Lower leg skin (tissue), 4 donors: Measurements from ENCODE around the gene GPR155. TPM values are rescaled to one million over a fixed set of nuclear protein-coding genes. Genes with fewer than 3 reads are reported as not detected.
"Not testable (repeated sequence)": the region's sequence is repeated elsewhere in the genome, so short reads cannot be mapped to it uniquely, and the experiment has no call there.

Experiments used
- DNase-seq, 2 donors: peaks; one replicate each; pipeline ENCODE4 v3.0.0-alpha.2; 2019; ENCODE audit warnings: low spot score in 2 of 2
- H3K4me3 ChIP-seq: fragments of 200-600 bp; sonication (generic); 2 replicates; pipeline ENCODE4 v1.5.1; 2017; ENCODE audit warnings: mild to moderate bottlenecking, low read depth; ENCODE audit not compliant: poor library complexity, severe bottlenecking
- CTCF ChIP-seq, 3 donors: fragments of 450-650 bp; IDR thresholded peaks; one replicate each; pipeline ENCODE4 v1.5.1; 2016; ENCODE audit warnings: antibody characterized with exemption in 3 of 3, mild to moderate bottlenecking in 3 of 3, moderate library complexity in 2 of 3
- POLR2A ChIP-seq, 2 donors: fragments of 450-650 bp; IDR thresholded peaks; one replicate each; pipeline ENCODE4 v1.6.1; 2016 to 2017; ENCODE audit warnings: antibody characterized with exemption in 2 of 2, mild to moderate bottlenecking in 1 of 2, moderate library complexity in 1 of 2
- WGBS, 2 donors: methylation state at CpG; one replicate each; pipeline ENCODE4 v1.1.5; 2018; 5-methylcytosine and 5-hydroxymethylcytosine counted together
- intact Hi-C: fragments of 100-400 bp; cut with DNase I; formaldehyde crosslinking; loops from one replicate; pipeline ENCODE4 v1.15.0; 2023; ENCODE audit warnings: low total_unique reads
- total RNA-seq, 4 donors: library from RNA; depleted of rRNA; stranded (reverse); fragments of >200 nt; gene quantifications; one replicate each; pipeline ENCODE4 v1.1.0, GENCODE V29; 2016

Gene GPR155
- total RNA-seq, 4 donors from 2014 or later = 14.5 to 20.2 (median 17.5) TPM

DNA sequence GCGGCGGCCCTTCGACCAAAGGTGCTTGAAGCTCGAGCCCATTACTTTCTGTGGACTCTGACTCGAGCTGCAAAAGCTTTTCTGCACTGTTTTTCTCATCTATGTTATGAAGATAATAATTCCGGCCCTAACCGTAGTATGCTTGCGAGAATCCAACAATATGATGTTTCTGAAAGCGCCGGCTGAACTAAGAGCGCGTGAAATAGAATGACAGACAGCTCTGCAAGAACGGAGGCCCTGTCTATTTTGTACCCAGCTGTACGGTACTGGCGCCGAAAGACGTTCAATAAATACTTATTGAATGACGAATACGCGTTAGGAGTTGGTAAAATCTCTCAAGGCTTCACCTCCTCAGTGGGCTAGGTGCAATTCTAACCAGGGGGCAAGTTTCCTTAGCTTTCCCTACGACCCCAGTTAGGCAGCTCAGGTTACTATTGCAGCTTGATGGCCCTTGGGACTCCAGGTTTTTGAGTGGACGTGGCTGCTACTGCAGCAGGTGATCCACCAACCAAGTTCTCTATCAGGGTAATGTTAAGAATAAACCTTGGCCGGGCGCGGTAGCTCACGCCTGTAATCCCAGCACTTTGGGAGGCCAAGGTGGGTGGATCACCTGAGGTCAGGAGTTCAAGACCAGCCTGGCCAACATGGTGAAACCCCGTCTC lies 90.7 kb downstream of the GPR155 start:
- DNase-seq = no peak
- TF ChIP-seq POLR2A (IDR thresholded peaks at IDR 0.05) (no peak), CTCF (IDR thresholded peaks at IDR 0.05) (no peak)
- peak overlapping the region; percentile 63 for H3K4me3 ChIP-seq
- intact Hi-C loops = no loop called here
- WGBS, 2 donors = 6 to 11% methylated on average over 25 of the region's 27 CpGs

- peak; percentile 65 to 89 for DNase-seq
- 0 to 1% methylated on average over 33 to 34 of the region's 35 CpGs for WGBS, 2 donors
- intact Hi-C loops = no loop called here
- TF ChIP-seq CTCF (IDR thresholded peaks at IDR 0.05) (no peak), POLR2A (IDR thresholded peaks at IDR 0.05) (no peak)
- peak within 1 kb of the TSS; percentile 63 for H3K4me3 ChIP-seq
Measured at GRCh38 chr2:174395284-174395968, 91.4 kb downstream of the GPR155 start, which contains the start of gene SCRN3. Gene SCRN3, plus strand, starts transcription at chr2:174395730. Its CDS starts 2,554 bp downstream, at chr2:174398284.

DNA sequence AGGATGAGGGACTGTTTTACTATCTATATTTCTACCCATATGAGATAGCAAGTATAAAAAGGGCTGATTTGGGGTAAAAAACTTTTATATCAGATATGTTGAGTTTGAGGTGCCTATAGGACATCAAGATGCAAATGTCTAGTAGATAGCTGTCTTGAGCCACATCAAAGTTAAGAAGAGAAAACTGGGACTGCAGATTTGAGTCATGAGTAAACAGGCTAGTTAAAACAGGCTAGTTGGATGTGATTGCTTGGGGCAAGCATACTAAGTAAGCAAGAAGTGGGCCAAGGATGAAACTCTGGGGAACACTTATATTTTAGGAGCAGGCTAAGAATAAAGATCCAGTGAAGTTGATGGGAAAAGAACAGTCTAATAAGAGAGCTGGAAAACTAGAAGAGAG lies 94.1 kb downstream of the GPR155 start:
- intact Hi-C loops = no loop called here
- no peak for DNase-seq
- no peak for TF ChIP-seq POLR2A (IDR thresholded peaks at IDR 0.05)
- no peak overlapping the region for H3K4me3 ChIP-seq

GRCh38 chr2:174390303-174390702 lies 96.5 kb downstream of the GPR155 start:
- DNase-seq, intact Hi-C loops, H3K4me3 ChIP-seq: not testable (repeated sequence)
- 96 to 97% methylated on average over 3 of the region's 3 CpGs for WGBS, 2 donors

DNA sequence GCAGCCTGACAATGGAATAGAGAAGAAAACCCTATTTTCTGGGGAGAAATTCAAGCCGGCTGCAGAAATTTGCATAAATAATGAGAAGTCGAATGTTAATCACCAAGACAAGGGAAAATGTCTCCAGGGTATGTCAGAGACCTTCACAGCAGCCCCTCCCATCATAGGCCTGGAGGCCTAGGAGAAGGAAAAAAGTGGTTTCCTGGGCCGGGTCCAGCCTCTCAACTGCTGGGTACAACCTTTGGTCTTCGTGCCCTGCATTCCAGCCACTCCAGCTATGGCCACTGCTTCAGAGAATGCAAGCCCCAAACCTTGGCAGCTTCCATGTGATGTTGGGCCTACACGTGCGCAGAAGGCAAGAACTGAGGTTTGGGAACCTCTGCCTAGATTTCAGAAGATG lies 97.3 kb downstream of the GPR155 start:
- intact Hi-C loops = no loop called here
- WGBS, 2 donors = 75 to 77% methylated on average over 6 of the region's 6 CpGs
- H3K4me3 ChIP-seq = no peak overlapping the region
- TF ChIP-seq POLR2A (IDR thresholded peaks at IDR 0.05) (no peak), CTCF (IDR thresholded peaks at IDR 0.05) (no peak)
- no peak for DNase-seq

DNA sequence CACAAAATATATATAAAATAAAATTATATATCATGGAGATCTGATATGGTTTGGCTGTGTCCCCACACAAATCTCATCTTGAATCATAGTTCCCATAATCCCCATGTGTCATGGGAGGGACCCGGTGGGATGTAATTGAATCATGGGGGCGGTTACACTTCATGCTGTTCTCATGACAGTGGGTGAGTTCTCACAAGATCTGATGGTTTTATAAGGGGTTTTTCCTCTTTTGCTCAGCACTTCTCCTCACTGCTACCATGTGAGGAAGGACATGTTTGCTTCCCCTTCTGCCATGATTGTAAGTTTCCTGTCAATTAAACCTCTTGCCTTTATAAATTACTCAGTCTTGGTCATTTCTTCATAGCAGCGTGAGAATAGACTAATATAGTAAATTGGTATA lies 98.1 kb downstream of the GPR155 start:
- H3K4me3 ChIP-seq, DNase-seq, intact Hi-C loops: not testable (repeated sequence)
- WGBS, 2 donors = 95 to 96% methylated on average over 3 of the region's 3 CpGs

DNA sequence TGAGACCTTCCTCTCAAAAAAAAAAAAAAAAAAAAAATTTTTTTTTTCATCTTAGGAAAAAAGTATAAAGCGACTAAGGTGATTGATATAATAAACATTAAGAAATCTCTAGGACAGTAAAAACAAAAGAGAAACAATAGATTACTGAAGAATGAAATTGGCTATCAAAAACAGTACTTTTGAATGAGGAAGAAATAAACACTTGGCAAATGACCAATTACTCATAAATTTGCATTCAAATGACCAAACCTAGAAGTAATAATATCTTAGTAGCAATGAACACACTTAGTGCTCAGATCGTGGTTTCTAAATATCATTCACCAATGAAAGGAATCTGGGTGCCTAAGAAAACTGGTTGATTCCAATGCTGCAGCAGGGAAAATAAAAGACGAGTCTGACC lies 101.6 kb downstream of the GPR155 start:
- no peak for TF ChIP-seq CTCF (IDR thresholded peaks at IDR 0.05)
- TF ChIP-seq POLR2A (IDR thresholded peaks at IDR 0.05) = no peak
- H3K4me3 ChIP-seq = no peak overlapping the region
- WGBS, 2 donors = 90 to 91% methylated on average over 3 of the region's 3 CpGs
- no peak for DNase-seq
- intact Hi-C loops = no loop called here
